Stomach (tissue), 9 donors: ENCODE measurements around the gene COL19A1. TPM values are rescaled to one million over a fixed set of nuclear protein-coding genes. Genes with fewer than 3 reads are reported as not detected.

Experiments used
- DNase-seq, 2 donors: peaks; one replicate each; pipeline versions ENCODE4 v3.0.0 to v3.0.0-alpha.2; 2013 to 2019
- H3K27ac ChIP-seq, 5 donors: fragments of 200-600 bp in 4 of 5; sonication (generic) in 4 of 5; one replicate each; pipeline ENCODE4 v1.5.1; 2013 to 2019; ENCODE audit warnings: mild to moderate bottlenecking in 1 of 5, moderate library complexity in 1 of 5
- H3K27me3 ChIP-seq, 3 donors: fragments of 200-600 bp; sonication (generic); one replicate each; pipeline ENCODE4 v1.5.1; 2017 to 2019; ENCODE audit warnings: mixed run types in 1 of 3
- H3K36me3 ChIP-seq, 4 donors: fragments of 200-600 bp; sonication (generic); 1 replicate in 3 of 4; 2 replicates in 1 of 4; pipeline ENCODE4 v1.5.1; 2016 to 2019
- H3K4me1 ChIP-seq, 4 donors: fragments of 200-600 bp; sonication (generic); one replicate each; pipeline ENCODE4 v1.5.1; 2016 to 2019
- H3K4me3 ChIP-seq, 4 donors: fragments of 200-600 bp; sonication (generic) in 3 of 4; one replicate each; pipeline ENCODE4 v1.5.1; 2016 to 2019; ENCODE audit warnings: mild to moderate bottlenecking in 1 of 4
- H3K9me3 ChIP-seq, 4 donors: fragments of 200-600 bp; sonication (generic); one replicate each; pipeline ENCODE4 v1.5.1; 2016 to 2019
- EP300 ChIP-seq: sonication (generic); formaldehyde crosslinking; IDR thresholded peaks from one replicate; pipeline ENCODE4 v1.6.1; 2017; ENCODE audit warnings: antibody characterized with exemption
- POLR2A ChIP-seq, 4 donors: fragments of 450-650 bp; IDR thresholded peaks; one replicate each; pipeline ENCODE4 v1.6.1; 2016; ENCODE audit warnings: antibody characterized with exemption in 4 of 4, control low read depth in 2 of 4, mild to moderate bottlenecking in 1 of 4, moderate library complexity in 1 of 4
- POLR2AphosphoS5 ChIP-seq, 3 donors: sonication (generic); formaldehyde crosslinking; IDR thresholded peaks; one replicate each; pipeline ENCODE4 v1.6.1; 2016; ENCODE audit warnings: antibody characterized with exemption in 3 of 3
- WGBS, 5 donors: extraction: QIAGEN DNeasy Blood & Tissue Kit in 3 of 5; methylation state at CpG; one replicate each; pipeline versions ENCODE4 v1.1.5 to v1.1.7; 2013 to 2018; 5-methylcytosine and 5-hydroxymethylcytosine counted together
- intact Hi-C: fragments of 100-400 bp; cut with DNase I; formaldehyde crosslinking; loops from one replicate; pipeline ENCODE4 v1.15.1; 2023; ENCODE audit warnings: low total_unique reads
- polyA plus RNA-seq, 3 donors: library from polyadenylated mRNA; stranded (reverse); fragments of 200-250 nt; gene quantifications; one replicate each; pipeline ENCODE4 v1.2.3, GENCODE V29; 2013
- total RNA-seq, 5 donors: library from RNA; depleted of rRNA; stranded (reverse); fragments of >200 nt; gene quantifications; one replicate each; pipeline versions ENCODE4 v1.1.0 to v1.2.3, GENCODE V29; 2014 to 2016
- TF ChIP-seq, protein P1 (sequence below), 7 experiments: fragments of 450-650 bp in 4 of 7; fragments of 200-600 bp in 3 of 7; sonication (generic) in 3 of 7; IDR thresholded peaks; one replicate each; pipeline ENCODE4 v1.5.1; 2016 to 2019; ENCODE audit warnings: antibody characterized with exemption in 7 of 7, control low read depth in 2 of 7, mild to moderate bottlenecking in 1 of 7
- donor health status: healthy with polysubstance abuse.
- donor health status: Bipolar disorder and iron deficiency.
- donor health status: healthy.

Gene COL19A1
- total and polyA plus RNA-seq, 8 donors: 0.13 to 13.4 (median 2.5) TPM; not detected in 3

DNA sequence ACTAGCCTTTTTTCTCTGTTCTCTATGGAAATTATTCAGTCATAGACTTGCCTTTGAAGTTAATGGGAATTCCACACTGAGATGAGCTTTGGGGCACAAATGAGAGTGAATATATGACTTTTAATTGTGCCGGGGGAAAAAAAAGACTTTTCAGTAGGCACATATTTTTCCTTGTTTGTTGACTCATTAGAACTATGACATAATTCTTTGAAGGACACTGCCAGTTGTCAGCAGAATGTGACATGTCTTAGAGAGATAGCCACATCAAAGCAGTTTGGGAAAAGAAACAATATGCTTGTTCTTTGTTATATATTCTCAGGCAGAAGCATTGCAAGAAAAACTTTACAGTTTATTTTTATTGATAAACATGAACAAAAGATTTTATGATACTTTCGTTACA lies 298.2 kb downstream of the COL19A1 start:
- no peak for DNase-seq
- no peak overlapping the region for H3K4me3 ChIP-seq
- H3K9me3 ChIP-seq: no peaks in the 10 kb centered on the region
- peaks cover 0 to 4% (median 0%) of the 10 kb centered on the region in 3 donors for H3K27me3 ChIP-seq
- TF ChIP-seq, protein P1, sequence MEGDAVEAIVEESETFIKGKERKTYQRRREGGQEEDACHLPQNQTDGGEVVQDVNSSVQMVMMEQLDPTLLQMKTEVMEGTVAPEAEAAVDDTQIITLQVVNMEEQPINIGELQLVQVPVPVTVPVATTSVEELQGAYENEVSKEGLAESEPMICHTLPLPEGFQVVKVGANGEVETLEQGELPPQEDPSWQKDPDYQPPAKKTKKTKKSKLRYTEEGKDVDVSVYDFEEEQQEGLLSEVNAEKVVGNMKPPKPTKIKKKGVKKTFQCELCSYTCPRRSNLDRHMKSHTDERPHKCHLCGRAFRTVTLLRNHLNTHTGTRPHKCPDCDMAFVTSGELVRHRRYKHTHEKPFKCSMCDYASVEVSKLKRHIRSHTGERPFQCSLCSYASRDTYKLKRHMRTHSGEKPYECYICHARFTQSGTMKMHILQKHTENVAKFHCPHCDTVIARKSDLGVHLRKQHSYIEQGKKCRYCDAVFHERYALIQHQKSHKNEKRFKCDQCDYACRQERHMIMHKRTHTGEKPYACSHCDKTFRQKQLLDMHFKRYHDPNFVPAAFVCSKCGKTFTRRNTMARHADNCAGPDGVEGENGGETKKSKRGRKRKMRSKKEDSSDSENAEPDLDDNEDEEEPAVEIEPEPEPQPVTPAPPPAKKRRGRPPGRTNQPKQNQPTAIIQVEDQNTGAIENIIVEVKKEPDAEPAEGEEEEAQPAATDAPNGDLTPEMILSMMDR (IDR thresholded peaks at IDR 0.05): no peak
- TF ChIP-seq POLR2AphosphoS5 (IDR thresholded peaks at IDR 0.05): no peak
- TF ChIP-seq EP300: no peak
- TF ChIP-seq POLR2A (IDR thresholded peaks at IDR 0.05): no peak
- 76 to 84% (median 82%) methylated on average over 2 of the region's 2 CpGs for WGBS, 5 donors
- H3K27ac ChIP-seq: no peak overlapping the region
- H3K4me1 ChIP-seq: peaks cover 0 to 6% (median 0%) of the 10 kb centered on the region in 4 donors
- intact Hi-C loops: no loop called here
- no peaks in the 10 kb centered on the region for H3K36me3 ChIP-seq

DNA sequence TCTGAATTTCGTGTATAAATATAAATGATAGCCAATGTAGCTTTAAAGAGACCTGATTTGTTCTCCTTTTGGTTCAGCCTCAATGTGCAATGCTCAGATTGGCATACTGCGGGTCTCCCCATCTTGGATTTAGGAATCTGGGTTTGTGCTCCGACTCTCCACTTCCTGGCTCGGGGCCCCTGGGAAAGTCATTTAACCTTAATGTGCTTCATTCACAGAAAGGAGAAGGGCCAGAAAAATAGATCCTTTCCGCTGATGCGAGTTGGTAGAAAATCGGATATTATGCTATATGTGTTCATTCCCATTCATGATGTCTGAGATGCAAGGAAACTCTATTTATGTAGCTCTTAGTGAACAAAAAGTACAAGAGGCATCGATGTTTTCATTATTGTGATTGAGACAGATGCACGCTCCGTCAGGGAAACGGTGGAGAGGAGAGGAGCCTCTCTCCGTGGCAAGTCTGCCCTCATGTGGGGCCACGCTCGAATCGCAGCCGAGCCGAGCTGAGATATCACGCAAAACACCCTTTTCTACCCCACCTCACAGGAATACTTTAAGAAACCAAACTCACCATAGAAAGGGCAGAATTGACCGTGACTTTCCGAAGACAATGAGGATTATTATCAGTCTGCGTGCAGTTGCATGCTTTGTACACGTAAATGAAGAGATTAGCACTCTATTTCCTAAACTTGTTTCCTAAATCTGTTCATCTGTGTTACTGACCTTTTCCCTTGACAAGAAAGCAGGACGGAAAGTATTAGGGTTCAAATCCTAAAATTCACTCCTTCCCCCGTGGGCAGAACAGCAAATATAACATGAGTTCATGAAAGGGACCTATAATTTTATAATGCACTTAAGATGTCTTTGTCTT lies 300.0 kb downstream of the COL19A1 start:
- Histone ChIP-seq H3K4me3 (peak overlapping the region in 2 of 4 donors; percentile 3 to 8), H3K27ac (no peak overlapping the region), H3K36me3 (no peaks in the 10 kb centered on the region), H3K9me3 (no peaks in the 10 kb centered on the region), H3K27me3 (peaks cover 0 to 4% (median 0%) of the 10 kb centered on the region in 3 donors), H3K4me1 (peaks cover 0 to 6% (median 0%) of the 10 kb centered on the region in 4 donors)
- 8 to 20% (median 12%) methylated on average over 24 of the region's 24 CpGs for WGBS, 5 donors
- peak; percentile 60 to 75 for DNase-seq
- intact Hi-C loops: no loop called here
- TF ChIP-seq POLR2AphosphoS5 (IDR thresholded peaks at IDR 0.05): no peak
- TF ChIP-seq, protein P1 (IDR thresholded peaks at IDR 0.05): peak in 4 of 7 experiments; percentile 35 to 47 (median 42)

DNA sequence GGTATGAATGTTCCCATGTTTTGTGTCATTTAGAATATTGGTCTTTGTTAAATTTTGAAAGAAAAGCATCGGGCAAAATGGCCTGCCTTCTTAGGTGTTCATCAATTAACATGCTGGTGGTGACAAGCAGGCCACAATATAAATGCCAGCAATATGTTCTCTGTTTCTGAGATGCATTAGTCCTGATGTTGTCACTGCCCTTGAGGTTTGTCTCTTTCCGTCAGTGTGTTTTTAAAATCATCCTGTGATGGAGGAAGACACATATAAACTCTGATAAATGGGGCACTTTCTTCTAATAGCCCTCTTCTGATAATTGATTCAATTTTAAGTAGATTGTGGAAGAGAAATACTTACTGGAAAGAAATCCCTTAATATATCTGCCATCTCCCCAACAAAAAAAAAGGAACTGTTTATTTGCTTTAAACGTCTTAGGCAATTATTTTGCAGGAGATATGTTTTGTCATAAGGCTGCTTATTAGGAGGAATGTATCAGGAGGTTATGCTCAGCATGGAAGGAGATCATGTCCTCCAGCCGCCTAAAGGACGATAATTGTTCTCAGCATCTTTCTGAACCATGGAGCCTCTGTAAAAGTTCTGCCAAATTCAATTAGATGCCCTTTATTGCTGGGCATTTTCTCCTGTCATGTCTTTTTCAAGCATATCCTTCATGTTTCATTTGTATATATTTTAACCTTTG lies 302.5 kb downstream of the COL19A1 start:
- TF ChIP-seq POLR2A (IDR thresholded peaks at IDR 0.05) (no peak), POLR2AphosphoS5 (IDR thresholded peaks at IDR 0.05) (no peak), EP300 (no peak)
- TF ChIP-seq, protein P1 (IDR thresholded peaks at IDR 0.05): no peak
- H3K27ac ChIP-seq: no peak overlapping the region
- no peak for DNase-seq
- H3K36me3 ChIP-seq: no peaks in the 10 kb centered on the region
- H3K4me1 ChIP-seq: peaks cover 0 to 6% (median 0%) of the 10 kb centered on the region in 4 donors
- no peak overlapping the region for H3K4me3 ChIP-seq
- intact Hi-C loops: no loop called here
- 73 to 78% (median 75%) methylated on average over 5 of the region's 5 CpGs for WGBS, 5 donors
- no peaks in the 10 kb centered on the region for H3K9me3 ChIP-seq
- peaks cover 0 to 4% (median 0%) of the 10 kb centered on the region in 3 donors for H3K27me3 ChIP-seq

DNA sequence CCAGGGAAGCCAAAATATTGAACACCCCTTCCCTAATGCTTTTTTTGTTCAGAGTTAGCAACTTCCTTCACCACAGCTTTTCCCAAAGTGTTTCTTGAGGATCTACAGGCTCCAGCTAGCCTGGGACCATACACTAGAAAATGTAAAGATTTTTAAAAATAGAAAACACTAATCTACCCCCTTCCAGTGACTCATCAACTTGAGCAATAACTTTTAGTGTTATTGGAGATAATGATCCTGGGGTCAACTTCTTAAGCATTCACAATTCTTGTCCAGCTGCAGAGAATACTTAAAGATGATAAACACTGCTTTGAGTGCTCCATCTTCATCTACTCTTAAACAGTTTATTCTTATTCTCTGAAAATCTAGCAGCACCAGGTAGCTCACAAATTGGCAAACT lies 304.9 kb downstream of the COL19A1 start:
- intact Hi-C loops: no loop called here
- Histone ChIP-seq H3K4me3 (no peak overlapping the region), H3K36me3 (no peaks in the 10 kb centered on the region), H3K9me3 (no peaks in the 10 kb centered on the region), H3K27me3 (peaks cover 0 to 4% (median 0%) of the 10 kb centered on the region in 3 donors), H3K27ac (no peak overlapping the region), H3K4me1 (peaks cover 0 to 3% (median 0%) of the 10 kb centered on the region in 4 donors)
- no peak for DNase-seq
- TF ChIP-seq EP300: no peak
- TF ChIP-seq POLR2A (IDR thresholded peaks at IDR 0.05): no peak
- no peak for TF ChIP-seq POLR2AphosphoS5 (IDR thresholded peaks at IDR 0.05)
- TF ChIP-seq, protein P1 (IDR thresholded peaks at IDR 0.05): no peak
